ENCODE data around the gene IL18BP.

DNA sequence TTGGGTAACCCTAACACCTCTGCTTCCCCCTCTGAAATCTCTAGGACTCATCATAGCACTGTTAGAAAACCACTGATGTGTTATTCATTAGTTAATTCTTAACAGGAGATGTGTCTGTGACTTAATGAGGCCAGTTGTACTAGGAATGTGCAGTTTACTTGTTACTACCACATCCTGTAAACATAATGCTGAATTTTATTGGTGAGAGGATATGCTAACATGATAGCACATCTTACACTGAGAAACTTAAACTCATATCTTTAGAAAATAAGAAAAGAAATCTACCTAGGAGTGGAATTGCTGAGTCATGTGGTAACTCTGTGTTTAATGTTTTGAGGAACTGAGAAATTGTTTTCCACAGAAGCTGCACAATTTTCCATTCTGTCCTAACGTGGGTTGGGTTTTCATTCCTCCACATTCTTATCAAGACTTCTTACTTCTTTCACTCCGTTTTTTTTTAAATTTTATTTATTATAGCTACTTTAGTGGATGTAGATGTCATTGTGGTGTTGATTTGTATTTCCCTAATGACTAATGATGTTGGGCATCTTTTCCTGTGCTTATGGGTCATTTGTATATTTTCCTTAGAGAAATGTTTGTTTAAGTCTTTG is 36.2 kb upstream of the IL18BP start:
- TF ChIP-seq, protein P1, sequence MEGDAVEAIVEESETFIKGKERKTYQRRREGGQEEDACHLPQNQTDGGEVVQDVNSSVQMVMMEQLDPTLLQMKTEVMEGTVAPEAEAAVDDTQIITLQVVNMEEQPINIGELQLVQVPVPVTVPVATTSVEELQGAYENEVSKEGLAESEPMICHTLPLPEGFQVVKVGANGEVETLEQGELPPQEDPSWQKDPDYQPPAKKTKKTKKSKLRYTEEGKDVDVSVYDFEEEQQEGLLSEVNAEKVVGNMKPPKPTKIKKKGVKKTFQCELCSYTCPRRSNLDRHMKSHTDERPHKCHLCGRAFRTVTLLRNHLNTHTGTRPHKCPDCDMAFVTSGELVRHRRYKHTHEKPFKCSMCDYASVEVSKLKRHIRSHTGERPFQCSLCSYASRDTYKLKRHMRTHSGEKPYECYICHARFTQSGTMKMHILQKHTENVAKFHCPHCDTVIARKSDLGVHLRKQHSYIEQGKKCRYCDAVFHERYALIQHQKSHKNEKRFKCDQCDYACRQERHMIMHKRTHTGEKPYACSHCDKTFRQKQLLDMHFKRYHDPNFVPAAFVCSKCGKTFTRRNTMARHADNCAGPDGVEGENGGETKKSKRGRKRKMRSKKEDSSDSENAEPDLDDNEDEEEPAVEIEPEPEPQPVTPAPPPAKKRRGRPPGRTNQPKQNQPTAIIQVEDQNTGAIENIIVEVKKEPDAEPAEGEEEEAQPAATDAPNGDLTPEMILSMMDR (IDR thresholded peaks at IDR 0.05; ENCODE audit: low read depth, low read length, poor library complexity, severe bottlenecking): no peak
- no peak for TF ChIP-seq EZH2phosphoT487 (IDR thresholded peaks at IDR 0.05; ENCODE audit: borderline replicate concordance, low read length)

All from DOHH2 (cell line).